HepG2 (cell line): ENCODE measurements around the gene SESN2.

ENCODE experiments used
- CREB1 ChIP-seq, 2 experiments: fragments of 450-650 bp in 1 of 2; IDR thresholded peaks; 2 replicates each; pipeline ENCODE4 v1.6.1; 2016 to 2017; ENCODE audit warnings: control low read depth in 1 of 2, mild to moderate bottlenecking in 1 of 2, missing compliant biosample characterization in 1 of 2, missing genetic modification characterization in 1 of 2
- EZH2 ChIP-seq: conservative IDR thresholded peaks from 2 replicates; pipeline ENCODE4 v1.6.1; 2012; ENCODE audit warnings: mild to moderate bottlenecking, low read depth, low read length, moderate library complexity
- GTF2F1 ChIP-seq: fragments of 150-350 bp; IDR thresholded peaks from 2 replicates; pipeline ENCODE4 v1.6.1; 2014; ENCODE audit warnings: low read length
- MTA1 ChIP-seq: sonication (generic); formaldehyde crosslinking; IDR thresholded peaks from 2 replicates; pipeline ENCODE4 v1.4.0; 2020; ENCODE audit warnings: missing genetic modification reagents, mild to moderate bottlenecking, borderline replicate concordance
- SMYD3 ChIP-seq: sonication (generic); formaldehyde crosslinking; IDR thresholded peaks from 2 replicates; pipeline ENCODE4 v1.8.1; 2023; ENCODE audit warnings: mild to moderate bottlenecking, missing genetic modification reagents
- ZFX ChIP-seq: sonication (generic); formaldehyde crosslinking; IDR thresholded peaks from 2 replicates; pipeline ENCODE4 v1.4.0; 2020; ENCODE audit warnings: mild to moderate bottlenecking, low read depth, missing genetic modification reagents, moderate library complexity
- ZNF234 ChIP-seq: sonication (generic); formaldehyde crosslinking; conservative IDR thresholded peaks from 2 replicates; pipeline ENCODE4 v1.5.1; 2020; ENCODE audit warnings: mild to moderate bottlenecking, missing genetic modification reagents
- TF ChIP-seq, protein P1 (sequence below): sonication (generic); formaldehyde crosslinking; IDR thresholded peaks from 2 replicates; pipeline ENCODE4 v1.5.0; 2020; ENCODE audit warnings: mild to moderate bottlenecking, missing genetic modification reagents, moderate library complexity
- TF ChIP-seq, protein P2 (sequence below): sonication (generic); formaldehyde crosslinking; IDR thresholded peaks from 2 replicates; pipeline ENCODE4 v1.4.0; 2020; ENCODE audit warnings: mild to moderate bottlenecking, missing genetic modification reagents

DNA sequence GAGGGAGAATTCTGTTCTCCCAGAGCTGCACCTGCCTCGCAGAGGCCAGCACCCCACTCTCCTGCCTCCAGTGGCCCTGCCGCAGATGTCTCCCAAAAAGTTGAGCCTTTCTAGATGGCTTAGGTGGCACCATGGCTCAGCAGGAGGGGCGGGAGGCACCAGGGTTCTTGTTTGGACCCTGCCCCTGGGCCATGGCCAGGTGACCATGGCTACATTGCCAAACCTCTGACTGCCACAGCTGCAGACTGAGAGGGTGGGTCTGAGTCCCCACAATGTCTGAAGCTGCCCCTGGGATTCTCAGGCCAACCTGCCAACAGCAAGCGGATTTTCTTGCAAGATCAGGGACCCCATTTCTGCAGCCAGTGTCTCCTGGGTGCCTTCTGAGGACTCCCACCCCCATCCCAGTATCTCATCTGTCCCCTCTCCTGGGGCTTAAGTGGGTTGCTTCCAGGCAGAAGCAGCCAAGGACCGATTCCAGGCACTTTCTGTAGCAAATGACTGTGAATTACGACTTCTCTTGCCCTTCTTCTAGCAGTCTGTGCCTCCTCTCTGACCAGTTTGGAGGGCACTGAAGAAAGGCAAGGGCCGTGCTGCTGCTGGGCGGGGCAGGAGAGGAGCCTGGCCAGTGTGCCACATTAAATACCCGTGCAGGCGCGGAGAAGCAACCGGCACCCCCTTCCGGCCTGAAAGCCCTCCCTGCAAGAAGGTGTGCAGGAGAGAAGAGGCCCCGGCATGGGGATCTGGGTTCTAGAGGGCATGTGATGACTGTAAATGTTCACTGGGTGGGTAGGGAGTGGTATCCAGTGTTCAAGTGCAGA is 22.5 kb downstream of the SESN2 start:
- TF ChIP-seq, protein P1, sequence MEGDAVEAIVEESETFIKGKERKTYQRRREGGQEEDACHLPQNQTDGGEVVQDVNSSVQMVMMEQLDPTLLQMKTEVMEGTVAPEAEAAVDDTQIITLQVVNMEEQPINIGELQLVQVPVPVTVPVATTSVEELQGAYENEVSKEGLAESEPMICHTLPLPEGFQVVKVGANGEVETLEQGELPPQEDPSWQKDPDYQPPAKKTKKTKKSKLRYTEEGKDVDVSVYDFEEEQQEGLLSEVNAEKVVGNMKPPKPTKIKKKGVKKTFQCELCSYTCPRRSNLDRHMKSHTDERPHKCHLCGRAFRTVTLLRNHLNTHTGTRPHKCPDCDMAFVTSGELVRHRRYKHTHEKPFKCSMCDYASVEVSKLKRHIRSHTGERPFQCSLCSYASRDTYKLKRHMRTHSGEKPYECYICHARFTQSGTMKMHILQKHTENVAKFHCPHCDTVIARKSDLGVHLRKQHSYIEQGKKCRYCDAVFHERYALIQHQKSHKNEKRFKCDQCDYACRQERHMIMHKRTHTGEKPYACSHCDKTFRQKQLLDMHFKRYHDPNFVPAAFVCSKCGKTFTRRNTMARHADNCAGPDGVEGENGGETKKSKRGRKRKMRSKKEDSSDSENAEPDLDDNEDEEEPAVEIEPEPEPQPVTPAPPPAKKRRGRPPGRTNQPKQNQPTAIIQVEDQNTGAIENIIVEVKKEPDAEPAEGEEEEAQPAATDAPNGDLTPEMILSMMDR (CRISPR knock-in tag), result no peak
- TF ChIP-seq, protein P2, sequence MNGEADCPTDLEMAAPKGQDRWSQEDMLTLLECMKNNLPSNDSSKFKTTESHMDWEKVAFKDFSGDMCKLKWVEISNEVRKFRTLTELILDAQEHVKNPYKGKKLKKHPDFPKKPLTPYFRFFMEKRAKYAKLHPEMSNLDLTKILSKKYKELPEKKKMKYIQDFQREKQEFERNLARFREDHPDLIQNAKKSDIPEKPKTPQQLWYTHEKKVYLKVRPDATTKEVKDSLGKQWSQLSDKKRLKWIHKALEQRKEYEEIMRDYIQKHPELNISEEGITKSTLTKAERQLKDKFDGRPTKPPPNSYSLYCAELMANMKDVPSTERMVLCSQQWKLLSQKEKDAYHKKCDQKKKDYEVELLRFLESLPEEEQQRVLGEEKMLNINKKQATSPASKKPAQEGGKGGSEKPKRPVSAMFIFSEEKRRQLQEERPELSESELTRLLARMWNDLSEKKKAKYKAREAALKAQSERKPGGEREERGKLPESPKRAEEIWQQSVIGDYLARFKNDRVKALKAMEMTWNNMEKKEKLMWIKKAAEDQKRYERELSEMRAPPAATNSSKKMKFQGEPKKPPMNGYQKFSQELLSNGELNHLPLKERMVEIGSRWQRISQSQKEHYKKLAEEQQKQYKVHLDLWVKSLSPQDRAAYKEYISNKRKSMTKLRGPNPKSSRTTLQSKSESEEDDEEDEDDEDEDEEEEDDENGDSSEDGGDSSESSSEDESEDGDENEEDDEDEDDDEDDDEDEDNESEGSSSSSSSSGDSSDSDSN (CRISPR knock-in tag), result no peak
- no peak for TF ChIP-seq EZH2
- no peak for TF ChIP-seq GTF2F1
- TF ChIP-seq MTA1 (CRISPR knock-in tag), result no peak
- TF ChIP-seq CREB1 (IDR thresholded peaks at IDR 0.05), result no peak
- TF ChIP-seq CREB1 (CRISPR knock-in tag; IDR thresholded peaks at IDR 0.05), result no peak
- TF ChIP-seq SMYD3 (CRISPR knock-in tag), result no peak
- TF ChIP-seq ZNF234 (CRISPR knock-in tag), result no peak
- TF ChIP-seq ZFX (CRISPR knock-in tag), result no peak
